IMR-90 (cell line): Measurements from ENCODE around the gene SMOC1. TPM values are rescaled to one million over a fixed set of nuclear protein-coding genes. Genes with fewer than 3 reads are reported as not detected.

Experiments used
- ATAC-seq: fragments of 200-7000 bp; cut with Tn5 transposase; 2 replicates; pipeline ENCODE4 v1.9.1; 2020; ENCODE audit warnings: low read depth, mild to moderate bottlenecking, moderate library complexity
- BruUV-seq: library from RNA; stranded (reverse); fragments of 400-500 nt; replicated peaks from 2 replicates; lab custom pipeline; 2021; lab: Mats Ljungman, UMichigan
- CTCF ChIA-PET: fragments of 300-600 bp; formaldehyde crosslinking; extraction: SDS; loops from one replicate; lab custom pipeline; 2021; ENCODE audit warnings: antibody characterized with exemption; lab: Yijun Ruan, JAX
- POLR2A ChIA-PET: fragments of 300-600 bp; sonication (Branson Sonifier 250); formaldehyde crosslinking; loops from one replicate; lab custom pipeline; 2022; ENCODE audit warnings: antibody characterized with exemption; ENCODE audit not compliant: unreplicated experiment; lab: Charles Lee
- DNase-seq: peaks from one replicate; pipeline ENCODE4 v3.0.0; 2013
- H2AFZ ChIP-seq: replicated peaks from 2 replicates; pipeline ENCODE3; 2013; ENCODE audit warnings: low read length, mild to moderate bottlenecking; ENCODE audit not compliant: poor library complexity
- H2AK5ac ChIP-seq: 2 replicates; pipeline ENCODE4 v1.6.1; 2013; ENCODE audit warnings: low read depth, low read length, inconsistent platforms
- H2AK9ac ChIP-seq: replicated peaks from 2 replicates; pipeline ENCODE3; 2013; ENCODE audit warnings: mild to moderate bottlenecking, low read depth, low read length, moderate library complexity; ENCODE audit not compliant: poor library complexity
- H2BK120ac ChIP-seq: 2 replicates; pipeline ENCODE4 v1.6.1; 2013; ENCODE audit warnings: low read depth, low read length, inconsistent platforms
- H2BK15ac ChIP-seq: 3 replicates; pipeline ENCODE4 v1.6.1; 2013; ENCODE audit warnings: low read depth, low read length, inconsistent platforms
- H2BK20ac ChIP-seq: 2 replicates; pipeline ENCODE4 v1.6.1; 2013; ENCODE audit warnings: low read depth, mild to moderate bottlenecking, inconsistent platforms, low read length, moderate library complexity
- H2BK5ac ChIP-seq: 2 replicates; pipeline ENCODE4 v1.6.1; 2013; ENCODE audit warnings: mild to moderate bottlenecking, low read depth, low read length, inconsistent platforms; ENCODE audit not compliant: poor library complexity, severe bottlenecking
- H3K14ac ChIP-seq: replicated peaks from 2 replicates; pipeline ENCODE4 v1.6.1; 2013; ENCODE audit warnings: low read depth, low read length, inconsistent platforms
- H3K18ac ChIP-seq: 2 replicates; pipeline ENCODE4 v1.6.1; 2013; ENCODE audit warnings: low read depth, low read length, control low read depth
- H3K23ac ChIP-seq: 2 replicates; pipeline ENCODE4 v1.6.1; 2013; ENCODE audit warnings: low read depth, low read length, inconsistent platforms
- H3K27ac ChIP-seq: 2 replicates; pipeline ENCODE4 v1.5.1; 2013; ENCODE audit warnings: mild to moderate bottlenecking, control low read depth, low read length; ENCODE audit not compliant: insufficient read depth
- H3K27me3 ChIP-seq: 2 replicates; pipeline ENCODE4 v1.6.1; 2013; ENCODE audit warnings: low read length; ENCODE audit not compliant: control insufficient read depth, insufficient read depth
- H3K36me3 ChIP-seq: 2 replicates; pipeline ENCODE4 v1.6.1; 2013; ENCODE audit warnings: low read length, mixed read lengths; ENCODE audit not compliant: control insufficient read depth, insufficient read depth
- H3K4ac ChIP-seq: 2 replicates; pipeline ENCODE4 v1.6.1; 2013; ENCODE audit warnings: low read depth, low read length, inconsistent platforms
- H3K4me1 ChIP-seq: 2 replicates; pipeline ENCODE4 v1.6.1; 2013; ENCODE audit warnings: low read length, mixed read lengths; ENCODE audit not compliant: control insufficient read depth, insufficient read depth
- H3K4me2 ChIP-seq: 2 replicates; pipeline ENCODE4 v1.6.1; 2013; ENCODE audit warnings: low read depth, mild to moderate bottlenecking, control low read depth, low read length, moderate library complexity
- H3K4me3 ChIP-seq: 2 replicates; pipeline ENCODE4 v1.5.1; 2013; ENCODE audit warnings: low read depth, mild to moderate bottlenecking, control low read depth, low read length, moderate library complexity; ENCODE audit not compliant: insufficient read depth
- H3K56ac ChIP-seq: 2 replicates; pipeline ENCODE4 v1.6.1; 2013; ENCODE audit warnings: low read length, inconsistent platforms; ENCODE audit not compliant: insufficient read depth; ENCODE audit errors: extremely low read depth
- H3K79me1 ChIP-seq, 2 experiments: 2 replicates each; pipeline ENCODE4 v1.6.1; 2013; ENCODE audit warnings: low read length in 2 of 2, inconsistent platforms in 1 of 2, low read depth in 1 of 2
- H3K9ac ChIP-seq: 2 replicates; pipeline ENCODE4 v1.6.1; 2013; ENCODE audit warnings: low read depth, low read length, control low read depth
- H3K9me1 ChIP-seq: 2 replicates; pipeline ENCODE4 v1.6.1; 2013; ENCODE audit warnings: low read length, inconsistent platforms; ENCODE audit not compliant: insufficient read depth
- H3K9me3 ChIP-seq: 2 replicates; pipeline ENCODE4 v1.6.1; 2013; ENCODE audit warnings: low read length; ENCODE audit not compliant: control insufficient read depth, insufficient read depth
- H4K20me1 ChIP-seq: 2 replicates; pipeline ENCODE4 v1.6.1; 2013; ENCODE audit warnings: low read length, inconsistent platforms; ENCODE audit not compliant: insufficient read depth
- H4K5ac ChIP-seq: 2 replicates; pipeline ENCODE4 v1.6.1; 2013; ENCODE audit warnings: mild to moderate bottlenecking, low read depth, low read length, control low read depth
- H4K8ac ChIP-seq, 2 experiments: 2 replicates each; pipeline ENCODE4 v1.6.1; 2013; ENCODE audit warnings: low read depth in 2 of 2, low read length in 2 of 2, control low read depth in 1 of 2, inconsistent platforms in 1 of 2
- H4K91ac ChIP-seq: 2 replicates; pipeline ENCODE4 v1.6.1; 2013; ENCODE audit warnings: low read depth, low read length, inconsistent platforms; ENCODE audit not compliant: insufficient read depth
- CTCF ChIP-seq: conservative IDR thresholded peaks from 2 replicates; pipeline ENCODE4 v1.5.1; 2012; ENCODE audit warnings: mild to moderate bottlenecking, low read depth, low read length, improper control_type of control experiment
- WGBS, 2 experiments: methylation state at CpG; one replicate each; pipeline versions ENCODE4 v1.1.5 to v1.1.7; 2013; ENCODE audit warnings: missing lambda C conversion rate in 2 of 2; ENCODE audit not compliant: insufficient read length in 1 of 2; ENCODE audit errors: extremely low coverage in 2 of 2; 5-methylcytosine and 5-hydroxymethylcytosine counted together
- dilution Hi-C: fragments of 300-500 bp; cut with HindIII; formaldehyde crosslinking; loops from one replicate; pipeline ENCODE4 v1.14.3; 2018; ENCODE audit warnings: low sequenced_read_pairs; ENCODE audit not compliant: unreplicated experiment
- in situ Hi-C: fragments of 300-500 bp; cut with MboI; formaldehyde crosslinking; loops from 3 replicates; pipeline ENCODE4 v1.14.3; 2019; ENCODE audit warnings: low sequenced_read_pairs, inconsistent platforms, mixed read lengths
- intact Hi-C: fragments of 100-400 bp; cut with micrococcal nuclease; formaldehyde crosslinking; loops from 2 replicates; pipeline ENCODE4 v1.10.0; 2022
- polyA plus RNA-seq, 3 experiments: library from polyadenylated mRNA; depleted of rRNA; stranded (reverse); fragments of >200 nt; gene quantifications; 2 replicates each; pipeline ENCODE4 v1.2.3, GENCODE V29; 2012; ENCODE audit warnings: low replicate concordance in 1 of 3
- total RNA-seq: library from RNA; depleted of rRNA; stranded (reverse); fragments of >200 nt; gene quantifications from 2 replicates; pipeline ENCODE4 v1.2.3, GENCODE V29; 2012

Gene SMOC1
- total and polyA plus RNA-seq, 2 of the 4 experiments (the other 2 are of a cell fraction) = 0.90 to 4.1 TPM

- CTCF ChIA-PET = no interaction called here
Observed at GRCh38 chr14:69964841-69965240, 85.6 kb downstream of the SMOC1 start.

More at GRCh38 chr14:69964841-69965240, 85.6 kb downstream of the SMOC1 start:
- no peak overlapping the region for H3K23ac ChIP-seq
- H3K36me3 ChIP-seq = no peaks in the 10 kb centered on the region
- H3K18ac ChIP-seq = no peak overlapping the region
- no peak overlapping the region for H3K14ac ChIP-seq
- no peaks in the 10 kb centered on the region for H3K27me3 ChIP-seq
- no peak overlapping the region for H2BK120ac ChIP-seq
- no peak overlapping the region for H2AK5ac ChIP-seq
- BruUV-seq = no TSS peak
- H4K5ac ChIP-seq = no peak overlapping the region
- no peaks in the 10 kb centered on the region for H3K79me1 ChIP-seq
- no peak overlapping the region for H2BK15ac ChIP-seq
- ATAC-seq (no peak), DNase-seq (peak; percentile 9)
- POLR2A ChIA-PET = no interaction called here
- H2BK5ac ChIP-seq = no peak overlapping the region
- no peak overlapping the region for H2AFZ ChIP-seq
- no peaks in the 10 kb centered on the region for H3K9me1 ChIP-seq
- H3K9ac ChIP-seq = no peak overlapping the region
- no peak overlapping the region for H2BK20ac ChIP-seq
- H3K4me1 ChIP-seq = peaks cover 4% of the 10 kb centered on the region; the same call in 1 of the 2 replicates
- in situ Hi-C loops = no loop called here
- H3K4ac ChIP-seq = no peak overlapping the region
- no peak overlapping the region for H4K91ac ChIP-seq
- H4K20me1 ChIP-seq = no peaks in the 10 kb centered on the region
- H2AK9ac ChIP-seq = no peak overlapping the region
- H3K56ac ChIP-seq = no peak overlapping the region
- no CpG with 5 or more reads among the region's 4 CpGs for WGBS, 2 experiments
- H3K4me2 ChIP-seq = no peak overlapping the region
- intact Hi-C loops = loop anchor here (5.0 kb wide), 1 partner anchor 38 kb away; no protein-coding TSS in a partner anchor
- dilution Hi-C loops = no loop called here
- no peaks in the 10 kb centered on the region for H3K9me3 ChIP-seq
- no peak overlapping the region for H3K27ac ChIP-seq
- H4K8ac ChIP-seq = no peak overlapping the region
- TF ChIP-seq CTCF = no peak
- no peak overlapping the region for H3K4me3 ChIP-seq
